ENCODE measurements around the gene GTF2E1.

- TF ChIP-seq FOXM1 (IDR thresholded peaks at IDR 0.05; ENCODE audit: borderline replicate concordance) (no peak), BHLHE40 (IDR thresholded peaks at IDR 0.05; ENCODE audit: borderline replicate concordance) (no peak), FOXK2 (IDR thresholded peaks at IDR 0.05) (no peak), LEF1 (IDR thresholded peaks at IDR 0.05; ENCODE audit: borderline replicate concordance) (no peak), ARNT (IDR thresholded peaks at IDR 0.05) (no peak), FOXA1 (IDR thresholded peaks at IDR 0.05) (no peak), SP1 (IDR thresholded peaks at IDR 0.05) (no peak), L3MBTL2 (conservative IDR thresholded peaks at IDR 0.05) (no peak), ELF4 (IDR thresholded peaks at IDR 0.05) (no peak), SUZ12 (IDR thresholded peaks at IDR 0.05) (no peak), HDGF (IDR thresholded peaks at IDR 0.05; ENCODE audit: borderline replicate concordance) (no peak), TARDBP (IDR thresholded peaks at IDR 0.05) (no peak), NFRKB (IDR thresholded peaks at IDR 0.05) (no peak)
These were observed 26.9 kb downstream of the GTF2E1 start for GRCh38 chr3:120769436-120769835.
